Occipital lobe (tissue), 2 donors: ENCODE results near the gene TPRN. TPM values are rescaled to one million over a fixed set of nuclear protein-coding genes. Genes with fewer than 3 reads are reported as not detected.

Source experiments
- DNase-seq: peaks from one replicate; lab custom pipeline; 2025; lab: John Stamatoyannopoulos, UW
- total RNA-seq: library from RNA; depleted of rRNA; stranded (reverse); fragments of >200 nt; gene quantifications from one replicate; pipeline ENCODE4 v1.2.3, GENCODE V29; 2014

TPRN gene
- total RNA-seq, 1 donor from 2014 or later: 4.7 TPM

- DNase-seq: no peak
These were observed 26.0 kb upstream of the TPRN start for GRCh38 chr9:137226338-137227053.

DNA sequence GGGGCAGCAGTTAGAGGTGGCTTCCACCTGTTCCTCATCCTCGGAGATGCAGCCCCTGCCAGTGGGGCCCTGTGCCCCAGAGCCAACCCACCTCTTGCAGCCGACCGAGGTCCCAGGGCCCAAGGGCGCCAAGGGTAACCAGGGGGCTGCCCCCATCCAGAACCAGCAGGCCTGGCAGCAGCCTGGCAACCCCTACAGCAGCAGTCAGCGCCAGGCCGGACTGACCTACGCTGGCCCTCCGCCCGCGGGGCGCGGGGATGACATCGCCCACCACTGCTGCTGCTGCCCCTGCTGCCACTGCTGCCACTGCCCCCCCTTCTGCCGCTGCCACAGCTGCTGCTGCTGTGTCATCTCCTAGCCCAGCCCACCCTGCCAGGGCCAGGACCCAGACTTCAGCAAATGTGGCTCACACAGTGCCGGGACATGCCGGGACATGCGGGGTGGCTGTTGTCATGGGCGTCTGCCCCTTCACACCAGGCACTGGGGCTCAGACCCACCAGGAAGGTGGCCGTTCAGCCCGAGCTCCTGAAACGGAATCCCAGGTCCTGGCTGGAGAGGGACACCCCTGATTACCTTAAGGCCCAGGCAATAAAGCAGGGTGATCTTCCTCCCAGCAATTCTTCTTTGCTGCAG is 25.3 kb upstream of the TPRN start:
- no peak for DNase-seq

DNA sequence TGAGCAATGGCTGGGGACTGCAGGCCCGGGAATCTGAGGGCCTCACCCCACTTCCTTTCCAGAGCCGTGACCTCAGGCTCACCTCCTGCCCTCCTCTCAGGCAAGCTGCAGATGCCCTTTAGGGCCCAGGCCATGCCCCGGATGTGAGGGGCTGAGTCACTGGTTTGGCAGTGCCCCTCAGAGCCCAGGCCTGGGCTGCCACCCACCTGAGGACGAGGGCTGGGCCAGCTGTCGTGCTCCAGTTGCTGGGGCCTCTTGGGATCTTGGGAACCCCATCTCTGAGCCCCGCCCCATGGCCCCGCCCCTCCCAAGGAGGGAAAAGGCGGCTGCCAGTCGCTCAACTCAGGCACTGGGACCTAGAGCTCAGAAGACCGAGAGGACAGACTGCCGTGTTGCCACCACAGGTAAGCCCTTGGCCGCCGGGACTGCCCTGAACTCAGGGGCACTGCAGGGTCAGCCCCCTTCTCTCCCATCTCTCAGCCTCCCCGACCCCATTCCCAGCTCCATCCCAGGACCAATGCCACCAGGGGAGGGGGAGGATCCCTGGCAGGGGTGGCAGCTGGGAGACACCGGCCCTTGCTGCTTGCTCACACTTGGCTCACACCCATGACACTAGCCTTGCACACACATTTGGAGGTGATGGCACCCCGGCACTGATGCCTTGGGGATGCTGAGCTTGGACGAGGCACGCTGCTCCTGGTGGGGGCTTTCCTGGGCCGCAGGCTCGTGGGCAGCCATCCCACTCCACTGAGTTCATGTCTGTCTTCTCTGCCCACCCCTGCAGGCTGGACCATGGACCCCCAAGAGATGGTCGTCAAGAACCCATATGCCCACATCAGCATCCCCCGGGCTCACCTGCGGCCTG is 24.5 kb upstream of the TPRN start, which contains the start of gene CYSRT1:
CYSRT1 (plus strand) TSS at position 345 of the 865 bp plus-strand sequence; CDS start at position 793, 448 bp downstream.
- no peak for DNase-seq

DNA sequence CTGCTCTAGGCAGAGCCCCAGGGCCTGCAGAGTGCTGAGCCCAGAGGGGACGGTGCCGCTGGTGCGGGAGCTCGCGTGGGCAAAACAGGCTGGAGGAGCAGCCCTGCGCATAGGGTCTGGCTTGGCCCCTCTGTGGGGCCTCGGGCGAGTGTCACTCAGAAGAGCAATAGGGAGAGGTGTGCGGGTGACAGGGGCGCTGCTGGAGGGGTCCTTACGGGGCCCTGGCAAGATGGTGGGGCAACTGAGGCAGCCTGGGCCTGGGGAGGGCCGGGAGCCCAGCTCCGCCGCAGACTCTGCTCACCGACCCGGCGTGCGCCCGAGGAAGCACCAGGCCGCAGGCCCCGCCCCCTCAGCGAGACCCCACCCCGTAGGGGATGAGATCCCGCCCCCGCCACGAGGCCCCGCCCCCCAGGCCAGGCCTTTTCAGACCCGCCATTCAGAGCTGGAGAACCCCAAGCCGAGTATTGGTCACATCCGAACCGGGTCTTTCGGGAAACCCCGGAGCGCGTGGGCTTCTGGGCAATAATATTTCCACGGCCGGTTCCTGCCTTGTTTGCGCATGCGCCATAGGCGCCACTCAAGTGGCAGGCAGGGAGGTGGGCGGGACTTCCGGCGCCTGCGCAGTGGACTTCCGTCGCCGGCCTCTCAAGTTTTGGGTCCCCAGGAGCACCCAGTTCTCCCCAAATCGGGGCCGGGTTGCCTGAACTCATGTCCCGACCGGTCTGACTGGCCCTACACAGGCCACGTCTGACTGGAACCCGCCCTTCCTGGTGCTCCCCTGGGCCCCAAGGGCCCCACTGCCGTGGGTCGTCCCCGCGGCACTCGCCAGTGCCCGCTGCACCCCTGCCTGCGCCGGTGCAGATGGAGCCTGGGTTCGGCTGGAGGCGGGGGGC is 22.8 kb upstream of the TPRN start:
- peak; percentile 94 for DNase-seq

DNA sequence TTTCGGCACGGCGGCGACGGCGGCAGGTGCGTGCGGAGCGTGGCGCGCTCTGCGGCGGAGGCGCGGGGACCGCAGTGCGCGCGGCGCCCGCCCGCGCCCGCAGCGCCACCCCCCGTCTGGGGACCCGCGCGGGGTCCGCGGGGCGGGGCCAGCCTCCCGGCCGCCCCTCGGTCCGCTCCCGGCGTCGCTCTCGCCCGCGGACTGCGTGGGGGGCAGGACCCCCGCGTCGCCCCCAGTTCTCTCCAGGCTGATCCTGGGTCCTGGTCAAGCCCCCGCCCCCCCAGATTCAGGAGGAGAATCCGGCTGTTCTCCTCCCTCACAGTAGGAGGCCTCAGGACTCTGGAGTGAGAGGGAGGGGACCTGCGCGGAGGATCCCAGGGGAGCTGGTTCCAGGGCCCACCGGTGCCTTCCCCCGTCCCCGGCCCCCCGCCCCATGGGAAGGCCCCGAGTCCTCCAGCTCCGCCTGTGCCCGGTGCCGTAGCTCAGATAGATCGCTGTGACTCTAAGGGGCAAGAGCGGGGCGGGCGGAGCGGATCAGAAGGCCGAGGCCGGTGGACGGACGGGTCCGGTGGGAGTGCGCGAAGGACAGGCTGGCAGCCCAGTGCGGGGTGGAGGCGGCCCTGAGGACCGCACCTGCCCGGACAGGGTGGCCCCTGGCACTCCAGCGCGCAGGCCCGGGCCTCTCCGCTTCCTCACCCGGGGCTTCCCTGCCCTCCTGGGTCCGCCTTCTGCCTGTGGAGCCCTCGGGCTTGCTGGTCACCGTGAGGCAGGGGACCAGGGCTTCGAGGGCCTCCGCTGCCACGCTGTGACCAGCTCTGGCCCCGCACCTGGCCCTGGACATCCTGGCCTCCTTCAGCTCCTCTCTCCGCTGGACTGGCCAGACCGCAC is 21.9 kb upstream of the TPRN start, which contains the start of gene RNF208:
RNF208 (minus strand) TSS at position 51 of the 888 bp plus-strand sequence. CDS start 1,028 bp downstream, outside the sequence.
- DNase-seq: no peak

DNA sequence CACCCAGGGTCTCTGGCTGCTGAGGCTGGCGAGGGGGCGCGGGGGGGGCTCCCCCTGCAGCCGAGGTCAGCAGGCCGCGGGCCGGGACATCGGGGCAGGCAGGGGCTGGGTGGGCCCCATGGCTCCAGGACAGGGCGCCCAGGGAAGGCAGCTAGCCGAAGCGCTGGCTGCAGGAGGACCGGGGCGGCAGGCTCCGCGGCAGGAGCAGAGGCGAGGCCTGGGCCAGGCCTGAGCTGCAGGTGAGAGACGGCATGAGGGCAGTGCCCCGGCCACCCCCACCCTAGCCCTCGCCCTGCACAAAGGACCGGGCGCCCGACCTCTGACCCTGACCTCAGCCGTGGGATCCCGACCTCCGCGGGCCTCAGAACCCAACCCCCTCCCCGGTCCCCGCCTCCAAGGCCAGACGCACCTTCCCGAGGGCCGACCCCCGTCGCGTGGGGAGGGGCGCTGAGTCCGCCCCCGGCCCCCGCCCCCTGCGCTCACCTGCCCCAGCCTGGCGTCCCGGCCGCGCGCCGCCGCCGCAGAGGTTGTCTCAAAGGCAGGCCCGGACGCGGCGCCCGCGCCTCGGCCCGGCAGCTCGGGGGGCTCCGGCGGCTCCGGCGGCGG is 21.1 kb upstream of the TPRN start:
- no peak for DNase-seq

- DNase-seq: no peak
These were observed 20.6 kb upstream of the TPRN start for GRCh38 chr9:137221095-137221505.

DNA sequence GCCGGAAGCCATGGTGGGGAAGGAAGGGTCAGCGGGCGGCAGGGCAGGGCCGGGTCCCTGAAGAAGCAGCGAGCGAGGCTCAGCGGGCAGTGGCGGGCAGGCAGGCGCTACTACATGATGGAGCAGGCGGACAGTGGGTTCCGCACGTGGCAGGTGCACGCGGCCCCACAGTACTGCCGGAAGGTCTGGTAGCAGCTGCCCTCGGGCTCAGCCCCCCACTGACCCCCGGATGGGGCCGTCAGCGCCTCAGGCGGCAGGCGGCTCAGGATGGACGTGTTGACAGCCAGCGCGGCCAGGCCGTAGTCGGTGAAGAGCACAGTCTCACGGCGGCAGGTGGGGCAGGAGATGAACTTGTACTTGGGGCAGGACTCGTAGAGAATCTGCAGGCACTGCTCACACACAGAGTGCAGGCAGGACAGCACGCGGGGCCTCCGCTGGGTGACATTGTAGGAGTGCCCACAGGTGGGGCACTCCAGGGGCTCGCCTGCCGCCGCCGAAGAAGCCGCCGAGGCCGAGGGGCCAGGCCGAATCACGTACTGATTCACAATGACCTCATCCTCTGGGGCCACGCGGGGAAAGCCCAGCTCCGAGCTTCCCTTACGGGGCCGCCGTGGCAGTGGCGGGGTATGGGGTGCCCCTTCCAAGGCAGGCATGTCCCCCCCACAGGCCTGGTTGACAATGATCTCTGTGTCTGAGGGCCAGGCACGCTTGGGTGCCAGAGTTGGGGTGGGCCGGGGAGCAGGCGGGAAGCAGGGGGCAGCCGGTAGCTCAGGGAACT is 20.0 kb upstream of the TPRN start:
- no peak for DNase-seq

DNA sequence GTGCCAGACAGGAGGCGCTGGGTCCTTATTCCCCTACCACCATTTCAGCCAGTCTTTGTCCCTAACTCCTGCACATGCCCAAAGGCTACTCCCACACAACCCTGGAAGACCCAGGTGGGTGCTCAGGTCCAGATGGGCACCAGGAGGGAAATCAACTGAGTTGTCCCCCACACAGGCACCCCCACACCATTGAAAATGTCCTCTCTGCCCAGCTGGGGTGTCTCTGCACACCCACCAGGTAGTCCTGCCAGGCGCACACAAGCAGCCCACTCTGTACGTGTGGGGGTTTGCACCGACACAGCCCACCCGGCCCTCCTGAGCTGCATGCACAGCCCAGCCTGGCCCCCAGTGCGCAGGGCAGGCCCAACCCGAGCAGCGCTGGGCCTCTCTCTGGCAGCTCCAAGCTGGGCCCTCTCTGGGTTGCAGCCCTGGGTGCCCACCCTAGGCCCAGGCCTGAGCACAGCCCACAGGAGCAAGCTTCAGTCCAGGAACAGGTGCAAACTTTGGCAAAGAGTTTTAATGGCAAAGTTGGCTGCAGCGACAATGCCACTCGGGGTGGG is 19.3 kb upstream of the TPRN start:
- no peak for DNase-seq

GRCh38 chr9:137218754-137219271 is 18.3 kb upstream of the TPRN start:
- no peak for DNase-seq

DNA sequence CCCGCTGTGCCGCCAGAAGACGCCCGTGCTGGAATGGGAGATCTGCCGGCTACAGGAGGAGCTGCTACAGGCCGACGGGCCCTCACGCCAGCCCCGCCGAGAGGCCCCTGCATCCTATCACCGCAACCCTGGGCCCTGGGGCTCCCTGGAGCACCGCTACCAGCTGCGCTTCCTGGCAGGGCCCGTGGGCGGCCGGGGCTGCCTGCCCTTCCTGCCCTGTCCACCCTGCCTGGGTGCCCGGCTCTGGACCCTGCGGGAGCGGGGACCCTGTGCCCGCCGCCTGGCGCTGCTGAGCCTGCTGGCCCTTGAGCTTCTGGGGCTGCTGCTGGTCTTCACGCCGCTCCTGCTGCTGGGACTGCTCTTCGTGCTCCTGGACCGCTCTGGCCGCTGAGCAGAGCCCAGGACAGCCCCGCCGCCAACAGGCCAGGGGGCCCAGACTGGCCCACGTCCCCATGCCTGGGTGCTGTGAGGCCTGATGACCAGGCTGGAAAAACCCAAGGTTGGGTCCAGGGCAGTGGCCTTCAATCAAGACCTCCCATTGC is 17.7 kb upstream of the TPRN start:
- DNase-seq: no peak

GRCh38 chr9:137217276-137218211 is 17.0 kb upstream of the TPRN start:
- DNase-seq: no peak

DNA sequence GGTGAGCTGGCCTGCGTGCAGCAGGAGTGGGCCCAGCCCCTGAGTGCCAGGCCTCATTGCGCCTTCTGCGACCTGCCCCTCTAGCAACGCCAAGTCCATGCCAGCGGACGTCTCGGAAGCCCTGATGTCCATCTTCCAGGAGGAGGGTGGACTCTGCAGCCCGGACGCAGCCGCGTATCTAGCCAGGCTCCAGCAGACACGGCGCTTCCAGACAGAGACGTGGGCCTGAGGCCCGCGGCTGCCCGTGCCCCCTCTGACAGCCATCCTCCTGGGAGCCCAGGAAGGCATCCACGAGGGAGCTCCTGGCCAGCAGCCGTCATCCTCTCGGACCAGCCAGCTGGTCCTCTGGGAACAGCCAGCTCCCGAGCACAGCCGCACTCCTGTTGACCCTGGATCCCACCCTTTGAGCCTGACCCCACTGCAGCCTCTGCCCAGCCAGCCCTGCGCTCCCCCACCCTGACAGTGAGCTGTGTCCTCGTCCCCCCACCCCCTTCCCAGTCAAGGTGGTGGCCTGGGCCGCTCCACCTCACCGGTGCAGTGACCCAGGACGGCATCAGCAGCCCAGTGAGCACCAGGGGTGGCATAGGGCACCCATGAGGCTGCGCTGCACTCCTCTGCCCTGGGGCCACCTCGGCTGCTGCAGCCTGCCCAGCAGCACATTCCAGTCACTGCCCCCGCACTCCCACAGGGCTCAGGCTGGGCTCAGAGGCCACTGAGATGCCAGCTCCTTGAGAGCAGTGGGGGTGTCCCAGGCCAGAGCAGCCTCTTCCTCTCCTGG is 15.8 kb upstream of the TPRN start:
- DNase-seq: no peak

DNA sequence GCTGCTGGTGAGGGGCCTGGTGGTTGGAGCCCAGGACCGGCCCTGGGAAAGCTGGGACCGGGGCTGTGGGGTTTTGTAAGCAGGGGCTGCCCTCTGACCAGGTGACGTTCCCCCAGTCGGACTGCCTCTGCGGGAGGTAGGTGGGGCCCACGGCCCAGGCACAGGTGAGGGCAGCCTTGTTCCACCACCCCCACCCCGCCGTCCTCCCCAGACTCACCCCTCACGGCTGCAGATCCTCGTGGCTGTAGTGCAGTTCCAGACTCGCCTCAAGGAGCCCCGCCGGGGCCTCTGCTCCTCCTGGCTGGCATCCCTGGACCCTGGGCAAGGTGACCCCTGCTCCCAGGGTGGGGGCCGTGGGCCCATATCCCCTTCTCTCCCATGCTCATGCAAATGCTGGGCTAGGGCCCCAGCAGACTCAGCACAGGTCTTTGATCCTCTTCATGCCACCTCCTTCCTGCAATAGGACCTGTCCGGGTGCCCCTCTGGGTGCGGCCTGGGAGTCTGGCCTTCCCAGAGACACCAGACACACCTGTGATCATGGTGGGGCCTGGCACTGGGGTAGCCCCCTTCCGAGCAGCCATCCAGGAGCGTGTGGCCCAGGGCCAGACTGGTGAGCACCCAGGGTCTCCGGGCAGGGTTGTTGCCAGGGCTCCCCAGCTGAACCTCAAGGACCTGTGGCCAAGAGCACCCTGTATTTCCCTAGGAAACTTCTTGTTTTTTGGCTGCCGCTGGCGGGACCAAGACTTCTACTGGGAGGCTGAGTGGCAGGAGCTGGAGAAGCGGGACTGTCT is 14.8 kb upstream of the TPRN start:
- DNase-seq: no peak

- DNase-seq: no peak
These were observed 14.1 kb upstream of the TPRN start for GRCh38 chr9:137214620-137215019.
